Cardiac fibroblast (primary cell): Measurements from ENCODE around the gene NFIX.

ENCODE experiments used
- DNase-seq, 2 donors: peaks; one replicate each; pipeline versions ENCODE4 v3.0.0 to v3.0.0-alpha.2; 2010; ENCODE audit warnings: low read depth in 2 of 2
- H3K4me3 ChIP-seq, 2 donors: replicated peaks in 1 of 2; 1 replicate in 1 of 2; 2 replicates in 1 of 2; pipeline ENCODE4 v1.5.1; 2011; ENCODE audit warnings: low read depth in 2 of 2, low read length in 2 of 2, mild to moderate bottlenecking in 2 of 2, moderate library complexity in 1 of 2
- TF ChIP-seq, protein P1 (sequence below): IDR thresholded peaks from one replicate; pipeline ENCODE4 v1.5.1; 2011; ENCODE audit warnings: low read depth, mild to moderate bottlenecking, low read length, inconsistent platforms

The NFIX gene

DNA sequence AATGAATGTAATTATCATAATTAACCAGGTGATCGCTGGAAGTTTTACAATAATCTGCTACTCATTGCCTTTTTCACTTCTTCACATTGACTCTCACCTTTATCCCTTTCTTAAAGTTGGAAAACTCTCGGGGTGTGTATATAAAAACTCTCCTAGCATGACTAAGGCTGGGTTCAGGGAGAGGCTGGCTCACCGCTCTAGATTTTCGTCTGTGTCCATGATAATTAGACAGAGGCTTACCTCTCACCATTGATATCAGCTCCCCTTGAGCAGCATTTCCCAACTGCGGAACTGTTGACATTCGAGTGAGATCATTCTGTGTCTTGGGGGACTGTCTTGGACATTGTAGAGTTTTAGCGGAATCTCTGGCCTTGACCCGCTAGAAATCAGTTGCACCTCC lies 39.4 kb downstream of the NFIX start:
- TF ChIP-seq, protein P1, sequence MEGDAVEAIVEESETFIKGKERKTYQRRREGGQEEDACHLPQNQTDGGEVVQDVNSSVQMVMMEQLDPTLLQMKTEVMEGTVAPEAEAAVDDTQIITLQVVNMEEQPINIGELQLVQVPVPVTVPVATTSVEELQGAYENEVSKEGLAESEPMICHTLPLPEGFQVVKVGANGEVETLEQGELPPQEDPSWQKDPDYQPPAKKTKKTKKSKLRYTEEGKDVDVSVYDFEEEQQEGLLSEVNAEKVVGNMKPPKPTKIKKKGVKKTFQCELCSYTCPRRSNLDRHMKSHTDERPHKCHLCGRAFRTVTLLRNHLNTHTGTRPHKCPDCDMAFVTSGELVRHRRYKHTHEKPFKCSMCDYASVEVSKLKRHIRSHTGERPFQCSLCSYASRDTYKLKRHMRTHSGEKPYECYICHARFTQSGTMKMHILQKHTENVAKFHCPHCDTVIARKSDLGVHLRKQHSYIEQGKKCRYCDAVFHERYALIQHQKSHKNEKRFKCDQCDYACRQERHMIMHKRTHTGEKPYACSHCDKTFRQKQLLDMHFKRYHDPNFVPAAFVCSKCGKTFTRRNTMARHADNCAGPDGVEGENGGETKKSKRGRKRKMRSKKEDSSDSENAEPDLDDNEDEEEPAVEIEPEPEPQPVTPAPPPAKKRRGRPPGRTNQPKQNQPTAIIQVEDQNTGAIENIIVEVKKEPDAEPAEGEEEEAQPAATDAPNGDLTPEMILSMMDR = no peak
- no peak overlapping the region for H3K4me3 ChIP-seq
- no peak for DNase-seq

- DNase-seq = no peak
- H3K4me3 ChIP-seq = no peak overlapping the region
- TF ChIP-seq, protein P1 = no peak
Observed at GRCh38 chr19:13035820-13036365, 40.6 kb downstream of the NFIX start.

GRCh38 chr19:13036366-13036976 lies 41.2 kb downstream of the NFIX start:
- TF ChIP-seq, protein P1 = no peak
- no peak overlapping the region for H3K4me3 ChIP-seq
- peak; percentile 76 to 97 for DNase-seq

GRCh38 chr19:13037161-13037560 lies 41.9 kb downstream of the NFIX start:
- TF ChIP-seq, protein P1 = no peak
- H3K4me3 ChIP-seq = no peak overlapping the region
- DNase-seq = peak; percentile 84 to 95

GRCh38 chr19:13037731-13038130 lies 42.5 kb downstream of the NFIX start:
- TF ChIP-seq, protein P1 = no peak
- no peak overlapping the region for H3K4me3 ChIP-seq
- DNase-seq = no peak

GRCh38 chr19:13038306-13039210 lies 43.3 kb downstream of the NFIX start:
- no peak for DNase-seq
- no peak overlapping the region for H3K4me3 ChIP-seq
- TF ChIP-seq, protein P1 = no peak
